HG02852 (cell line): ENCODE results near the gene JAG1.

Source experiments
- ATAC-seq: cut with Tn5 transposase; IDR thresholded peaks from one replicate; pipeline ENCODE4 v1.9.1; 2021; ENCODE audit warnings: mild to moderate bottlenecking, moderate library complexity; ENCODE audit not compliant: unreplicated experiment

The JAG1 gene

GRCh38 chr20:10639737-10640556, 33.9 kb downstream of the JAG1 start:
- no peak for ATAC-seq

GRCh38 chr20:10639077-10639736, 34.6 kb downstream of the JAG1 start:
- ATAC-seq, result no peak

- ATAC-seq, result no peak
Observed at GRCh38 chr20:10637563-10637962, 36.2 kb downstream of the JAG1 start.

GRCh38 chr20:10637031-10637559, 36.7 kb downstream of the JAG1 start:
- no peak for ATAC-seq

GRCh38 chr20:10636326-10636818, 37.4 kb downstream of the JAG1 start:
- ATAC-seq, result no peak

GRCh38 chr20:10635476-10636208, 38.2 kb downstream of the JAG1 start:
- no peak for ATAC-seq

- ATAC-seq, result no peak
Observed at GRCh38 chr20:10634683-10635411, 39.0 kb downstream of the JAG1 start.

GRCh38 chr20:10634211-10634610, 39.6 kb downstream of the JAG1 start:
- no peak for ATAC-seq

- no peak for ATAC-seq
Observed at GRCh38 chr20:10633718-10634117, 40.1 kb downstream of the JAG1 start.

GRCh38 chr20:10632721-10633509, 40.9 kb downstream of the JAG1 start:
- no peak for ATAC-seq

- no peak for ATAC-seq
Observed at GRCh38 chr20:10631126-10631525, 42.7 kb downstream of the JAG1 start.

GRCh38 chr20:10629946-10630650, 43.7 kb downstream of the JAG1 start:
- ATAC-seq, result no peak

- ATAC-seq, result no peak
Observed at GRCh38 chr20:10626896-10627295, 46.9 kb downstream of the JAG1 start.

GRCh38 chr20:10625641-10626040, 48.2 kb downstream of the JAG1 start:
- no peak for ATAC-seq

- ATAC-seq, result no peak
Observed at GRCh38 chr20:10622657-10623418, 51.0 kb downstream of the JAG1 start.

- ATAC-seq, result no peak
Observed at GRCh38 chr20:10621149-10621548, 52.6 kb downstream of the JAG1 start.

GRCh38 chr20:10619427-10619826, 54.4 kb downstream of the JAG1 start:
- ATAC-seq, result no peak

GRCh38 chr20:10618611-10619245, 55.1 kb downstream of the JAG1 start:
- ATAC-seq, result no peak
